ENCODE measurements around the gene PYDC2. TPM values are rescaled to one million over a fixed set of nuclear protein-coding genes. Genes with fewer than 3 reads are reported as not detected.
A peak's percentile ranks its signal among the peaks of the same experiment; 100 is the strongest.

Gene PYDC2
- not detected for polyA plus RNA-seq (2013, experiment 1 of 2)
- not detected for polyA plus RNA-seq (2013, experiment 2 of 2)

GRCh38 chr3:191461113-191461595, at the start of gene PYDC2:
PYDC2 (plus strand) TSS chr3:191461163; CDS start chr3:191461163, 0 bp downstream.
- no peak for DNase-seq
- WGBS (ENCODE audit: extremely low coverage, insufficient coverage, low lambda C conversion rate) = no CpG with 5 or more reads among the region's 3 CpGs
- H4K8ac ChIP-seq (ENCODE audit: low read depth, low read length) = no peak within 1 kb of the TSS
- H3K9ac ChIP-seq (ENCODE audit: low read length) = no peak within 1 kb of the TSS
- no peak within 1 kb of the TSS for H3K18ac ChIP-seq (ENCODE audit: low read length)
- H3K56ac ChIP-seq (ENCODE audit: low read length) = no peak within 1 kb of the TSS
- no peak within 1 kb of the TSS for H2BK5ac ChIP-seq (ENCODE audit: low read length)
- H3K4ac ChIP-seq (ENCODE audit: low read depth, low read length) = no peak within 1 kb of the TSS
- no peaks in the 10 kb centered on the region for H3K79me1 ChIP-seq (ENCODE audit: low read length)
- no peak within 1 kb of the TSS for H3K27ac ChIP-seq (ENCODE audit: low read depth, low read length)
- H3K27me3 ChIP-seq (ENCODE audit: insufficient read depth, low read length, poor library complexity) = no peaks in the 10 kb centered on the region
- H2BK120ac ChIP-seq (ENCODE audit: low read depth, low read length) = no peak within 1 kb of the TSS
- no peak within 1 kb of the TSS for H3K4me2 ChIP-seq (ENCODE audit: low read length)
- H3K79me2 ChIP-seq (ENCODE audit: control insufficient read depth, insufficient read depth, low read length) = no peaks in the 10 kb centered on the region
- H2BK15ac ChIP-seq (replicated peaks; ENCODE audit: low read depth) = no peak within 1 kb of the TSS
- no peaks in the 10 kb centered on the region for H3K4me1 ChIP-seq (ENCODE audit: control insufficient read depth, low read depth, low read length)
- H3K36me3 ChIP-seq (ENCODE audit: control insufficient read depth, insufficient read depth, low read length) = no peaks in the 10 kb centered on the region
- no peak within 1 kb of the TSS for H4K5ac ChIP-seq (ENCODE audit: low read length)
- H2AK5ac ChIP-seq (ENCODE audit: low read length) = no peak within 1 kb of the TSS
- no peak within 1 kb of the TSS for H3K4me3 ChIP-seq (ENCODE audit: low read length)
- H3K23ac ChIP-seq (ENCODE audit: low read length) = no peak within 1 kb of the TSS

- Histone ChIP-seq H3K56ac (ENCODE audit: low read length) (no peak overlapping the region), H3K9ac (ENCODE audit: low read length) (no peak overlapping the region), H3K4me1 (ENCODE audit: control insufficient read depth, low read depth, low read length) (no peaks in the 10 kb centered on the region), H2BK120ac (ENCODE audit: low read depth, low read length) (no peak overlapping the region), H3K4me2 (ENCODE audit: low read length) (no peak overlapping the region), H2AK5ac (ENCODE audit: low read length) (no peak overlapping the region), H3K36me3 (ENCODE audit: control insufficient read depth, insufficient read depth, low read length) (no peaks in the 10 kb centered on the region), H3K79me1 (ENCODE audit: low read length) (no peaks in the 10 kb centered on the region), H3K23ac (ENCODE audit: low read length) (no peak overlapping the region), H4K8ac (ENCODE audit: low read depth, low read length) (no peak overlapping the region), H4K5ac (ENCODE audit: low read length) (no peak overlapping the region), H3K27me3 (ENCODE audit: insufficient read depth, low read length, poor library complexity) (no peaks in the 10 kb centered on the region), H3K4ac (ENCODE audit: low read depth, low read length) (no peak overlapping the region), H2BK15ac (replicated peaks; ENCODE audit: low read depth) (no peak overlapping the region), H3K18ac (ENCODE audit: low read length) (no peak overlapping the region), H2BK5ac (ENCODE audit: low read length) (no peak overlapping the region), H3K4me3 (ENCODE audit: low read length) (no peak overlapping the region), H3K27ac (ENCODE audit: low read depth, low read length) (no peak overlapping the region), H3K79me2 (ENCODE audit: control insufficient read depth, insufficient read depth, low read length) (no peaks in the 10 kb centered on the region)
- no CpG with 5 or more reads among the region's 1 CpG for WGBS (ENCODE audit: extremely low coverage, insufficient coverage, low lambda C conversion rate)
- peak; percentile 65 for DNase-seq
Measured at GRCh38 chr3:191412759-191413158, 48.2 kb upstream of the PYDC2 start.

- Histone ChIP-seq H3K18ac (ENCODE audit: low read length) (no peak overlapping the region), H3K27ac (ENCODE audit: low read depth, low read length) (no peak overlapping the region), H3K4me1 (ENCODE audit: control insufficient read depth, low read depth, low read length) (no peaks in the 10 kb centered on the region), H3K27me3 (ENCODE audit: insufficient read depth, low read length, poor library complexity) (no peaks in the 10 kb centered on the region), H3K79me1 (ENCODE audit: low read length) (no peaks in the 10 kb centered on the region), H3K4me2 (ENCODE audit: low read length) (no peak overlapping the region), H3K9ac (ENCODE audit: low read length) (no peak overlapping the region), H4K8ac (ENCODE audit: low read depth, low read length) (no peak overlapping the region), H2AK5ac (ENCODE audit: low read length) (no peak overlapping the region), H3K4me3 (ENCODE audit: low read length) (no peak overlapping the region), H3K79me2 (ENCODE audit: control insufficient read depth, insufficient read depth, low read length) (no peaks in the 10 kb centered on the region), H4K5ac (ENCODE audit: low read length) (no peak overlapping the region), H2BK15ac (replicated peaks; ENCODE audit: low read depth) (no peak overlapping the region), H3K4ac (ENCODE audit: low read depth, low read length) (no peak overlapping the region), H3K36me3 (ENCODE audit: control insufficient read depth, insufficient read depth, low read length) (no peaks in the 10 kb centered on the region), H2BK5ac (ENCODE audit: low read length) (no peak overlapping the region), H3K23ac (ENCODE audit: low read length) (no peak overlapping the region), H2BK120ac (ENCODE audit: low read depth, low read length) (no peak overlapping the region), H3K56ac (ENCODE audit: low read length) (no peak overlapping the region)
- DNase-seq = no peak
- no CpG with 5 or more reads among the region's 2 CpGs for WGBS (ENCODE audit: extremely low coverage, insufficient coverage, low lambda C conversion rate)
Measured at GRCh38 chr3:191414286-191414685, 46.7 kb upstream of the PYDC2 start.

- Histone ChIP-seq H3K9ac (ENCODE audit: low read length) (no peak overlapping the region), H3K4me2 (ENCODE audit: low read length) (no peak overlapping the region), H3K56ac (ENCODE audit: low read length) (no peak overlapping the region), H3K27me3 (ENCODE audit: insufficient read depth, low read length, poor library complexity) (no peaks in the 10 kb centered on the region), H3K79me1 (ENCODE audit: low read length) (no peaks in the 10 kb centered on the region), H2BK15ac (replicated peaks; ENCODE audit: low read depth) (no peak overlapping the region), H3K27ac (ENCODE audit: low read depth, low read length) (no peak overlapping the region), H4K8ac (ENCODE audit: low read depth, low read length) (no peak overlapping the region), H3K18ac (ENCODE audit: low read length) (no peak overlapping the region), H3K4me3 (ENCODE audit: low read length) (no peak overlapping the region), H4K5ac (ENCODE audit: low read length) (no peak overlapping the region), H2BK120ac (ENCODE audit: low read depth, low read length) (no peak overlapping the region), H3K4ac (ENCODE audit: low read depth, low read length) (no peak overlapping the region), H3K79me2 (ENCODE audit: control insufficient read depth, insufficient read depth, low read length) (no peaks in the 10 kb centered on the region), H3K23ac (ENCODE audit: low read length) (no peak overlapping the region), H3K36me3 (ENCODE audit: control insufficient read depth, insufficient read depth, low read length) (no peaks in the 10 kb centered on the region), H2BK5ac (ENCODE audit: low read length) (no peak overlapping the region), H3K4me1 (ENCODE audit: control insufficient read depth, low read depth, low read length) (no peaks in the 10 kb centered on the region), H2AK5ac (ENCODE audit: low read length) (no peak overlapping the region)
- no CpG with 5 or more reads among the region's 1 CpG for WGBS (ENCODE audit: extremely low coverage, insufficient coverage, low lambda C conversion rate)
- peak; percentile 21 for DNase-seq
Measured at GRCh38 chr3:191414732-191415131, 46.2 kb upstream of the PYDC2 start.

GRCh38 chr3:191415566-191415965, 45.4 kb upstream of the PYDC2 start:
- no peak overlapping the region for H2BK120ac ChIP-seq (ENCODE audit: low read depth, low read length)
- DNase-seq = no peak
- no peak overlapping the region for H3K4me3 ChIP-seq (ENCODE audit: low read length)
- H3K4me1 ChIP-seq (ENCODE audit: control insufficient read depth, low read depth, low read length) = no peaks in the 10 kb centered on the region
- no peak overlapping the region for H3K4me2 ChIP-seq (ENCODE audit: low read length)
- no peak overlapping the region for H2BK5ac ChIP-seq (ENCODE audit: low read length)
- H3K4ac ChIP-seq (ENCODE audit: low read depth, low read length) = no peak overlapping the region
- H4K5ac ChIP-seq (ENCODE audit: low read length) = no peak overlapping the region
- H3K56ac ChIP-seq (ENCODE audit: low read length) = no peak overlapping the region
- no peak overlapping the region for H2BK15ac ChIP-seq (replicated peaks; ENCODE audit: low read depth)
- no peak overlapping the region for H3K18ac ChIP-seq (ENCODE audit: low read length)
- H3K9ac ChIP-seq (ENCODE audit: low read length) = no peak overlapping the region
- H2AK5ac ChIP-seq (ENCODE audit: low read length) = no peak overlapping the region
- no CpG with 5 or more reads among the region's 9 CpGs for WGBS (ENCODE audit: extremely low coverage, insufficient coverage, low lambda C conversion rate)
- H3K27me3 ChIP-seq (ENCODE audit: insufficient read depth, low read length, poor library complexity) = no peaks in the 10 kb centered on the region
- H4K8ac ChIP-seq (ENCODE audit: low read depth, low read length) = no peak overlapping the region
- no peak overlapping the region for H3K23ac ChIP-seq (ENCODE audit: low read length)
- no peaks in the 10 kb centered on the region for H3K79me2 ChIP-seq (ENCODE audit: control insufficient read depth, insufficient read depth, low read length)
- H3K36me3 ChIP-seq (ENCODE audit: control insufficient read depth, insufficient read depth, low read length) = no peaks in the 10 kb centered on the region
- no peaks in the 10 kb centered on the region for H3K79me1 ChIP-seq (ENCODE audit: low read length)
- no peak overlapping the region for H3K27ac ChIP-seq (ENCODE audit: low read depth, low read length)

GRCh38 chr3:191417457-191417729, 43.6 kb upstream of the PYDC2 start:
- no peaks in the 10 kb centered on the region for H3K4me1 ChIP-seq (ENCODE audit: control insufficient read depth, low read depth, low read length)
- no peaks in the 10 kb centered on the region for H3K36me3 ChIP-seq (ENCODE audit: control insufficient read depth, insufficient read depth, low read length)
- no peak overlapping the region for H3K4me2 ChIP-seq (ENCODE audit: low read length)
- no peak overlapping the region for H2BK120ac ChIP-seq (ENCODE audit: low read depth, low read length)
- H3K23ac ChIP-seq (ENCODE audit: low read length) = no peak overlapping the region
- no peak overlapping the region for H4K5ac ChIP-seq (ENCODE audit: low read length)
- no peak overlapping the region for H3K9ac ChIP-seq (ENCODE audit: low read length)
- no peaks in the 10 kb centered on the region for H3K27me3 ChIP-seq (ENCODE audit: insufficient read depth, low read length, poor library complexity)
- no peak overlapping the region for H3K4me3 ChIP-seq (ENCODE audit: low read length)
- no peak overlapping the region for H2BK5ac ChIP-seq (ENCODE audit: low read length)
- no peaks in the 10 kb centered on the region for H3K79me2 ChIP-seq (ENCODE audit: control insufficient read depth, insufficient read depth, low read length)
- no peak overlapping the region for H3K27ac ChIP-seq (ENCODE audit: low read depth, low read length)
- H2AK5ac ChIP-seq (ENCODE audit: low read length) = no peak overlapping the region
- no peak overlapping the region for H2BK15ac ChIP-seq (replicated peaks; ENCODE audit: low read depth)
- H3K56ac ChIP-seq (ENCODE audit: low read length) = no peak overlapping the region
- H3K4ac ChIP-seq (ENCODE audit: low read depth, low read length) = no peak overlapping the region
- no peak overlapping the region for H3K18ac ChIP-seq (ENCODE audit: low read length)
- no peak overlapping the region for H4K8ac ChIP-seq (ENCODE audit: low read depth, low read length)
- H3K79me1 ChIP-seq (ENCODE audit: low read length) = no peaks in the 10 kb centered on the region
- no CpG with 5 or more reads among the region's 6 CpGs for WGBS (ENCODE audit: extremely low coverage, insufficient coverage, low lambda C conversion rate)
- no peak for DNase-seq
